ENCODE data around the gene NEDD1. TPM values are rescaled to one million over a fixed set of nuclear protein-coding genes. Genes with fewer than 3 reads are reported as not detected.

Gene NEDD1
- total RNA-seq, 1 experiment from 2014 or later, result 42.7 TPM

GRCh38 chr12:96982671-96983070 lies 75.6 kb downstream of the NEDD1 start:
- H3K27me3 ChIP-seq (replicated peaks; ENCODE audit: insufficient read depth, low read depth, low read length, poor library complexity), result peaks cover 13% of the 10 kb centered on the region
- H3K9me3 ChIP-seq (ENCODE audit: low read depth, low read length, poor library complexity, severe bottlenecking), result no peaks in the 10 kb centered on the region
- no peaks in the 10 kb centered on the region for H3K4me1 ChIP-seq (ENCODE audit: insufficient read depth, low read length, poor library complexity, severe bottlenecking)
- POLR2A ChIA-PET (ENCODE audit: low non-redundant PET), result no interaction called here
- CTCF ChIA-PET, result no interaction called here
- no TSS peak for BruUV-seq (replicated peaks)
- H3K27ac ChIP-seq (ENCODE audit: low read depth, low read length, poor library complexity, severe bottlenecking), result no peak overlapping the region
- H3K4me3 ChIP-seq (ENCODE audit: low read depth, low read length, poor library complexity, severe bottlenecking), result no peak overlapping the region
- TF ChIP-seq CTCF (conservative IDR thresholded peaks at IDR 0.05; ENCODE audit: low read depth, low read length), result no peak
- no peaks in the 10 kb centered on the region for H3K36me3 ChIP-seq (ENCODE audit: insufficient read depth, low read length, poor library complexity, severe bottlenecking)
- intact Hi-C loops (cut with micrococcal nuclease; ENCODE audit: unreplicated experiment), result no loop called here
- no peak for DNase-seq (ENCODE audit: low spot score)

- H3K9me3 ChIP-seq (ENCODE audit: low read depth, low read length, poor library complexity, severe bottlenecking), result no peaks in the 10 kb centered on the region
- H3K27ac ChIP-seq (ENCODE audit: low read depth, low read length, poor library complexity, severe bottlenecking), result no peak overlapping the region
- TF ChIP-seq EZH2 (IDR thresholded peaks at IDR 0.05; ENCODE audit: borderline replicate concordance, low read depth, low read length, poor library complexity, severe bottlenecking), result no peak
- TF ChIP-seq CTCF (conservative IDR thresholded peaks at IDR 0.05; ENCODE audit: low read depth, low read length), result peak; percentile 75
- H3K27me3 ChIP-seq (replicated peaks; ENCODE audit: insufficient read depth, low read depth, low read length, poor library complexity), result peaks cover 43% of the 10 kb centered on the region
- ChIA-PET CTCF (no interaction called here), POLR2A (ENCODE audit: low non-redundant PET) (interaction anchor here (0.7 kb wide), 1 partner anchor 925 kb away, joined by 3 read pairs; no protein-coding TSS in a partner anchor)
- no peaks in the 10 kb centered on the region for H3K4me1 ChIP-seq (ENCODE audit: insufficient read depth, low read length, poor library complexity, severe bottlenecking)
- H3K4me3 ChIP-seq (ENCODE audit: low read depth, low read length, poor library complexity, severe bottlenecking), result peak overlapping the region; percentile 37
- intact Hi-C loops (cut with micrococcal nuclease; ENCODE audit: unreplicated experiment), result loop anchor here (2.0 to 5.0 kb wide), 5 partner anchors 323 to 1411 kb away; no protein-coding TSS in a partner anchor
- no TSS peak for BruUV-seq (replicated peaks)
- peak; percentile 15 for DNase-seq (ENCODE audit: low spot score)
- no peaks in the 10 kb centered on the region for H3K36me3 ChIP-seq (ENCODE audit: insufficient read depth, low read length, poor library complexity, severe bottlenecking)
Observed at GRCh38 chr12:96985515-96986362, 78.7 kb downstream of the NEDD1 start.

GRCh38 chr12:96986883-96987523 lies 79.9 kb downstream of the NEDD1 start:
- intact Hi-C loops (cut with micrococcal nuclease; ENCODE audit: unreplicated experiment), result loop anchor here (2.0 to 5.0 kb wide), 4 partner anchors 322 to 1410 kb away; no protein-coding TSS in a partner anchor
- CTCF ChIA-PET, result interaction anchor here (0.6 to 0.7 kb wide), 3 partner anchors 17 to 1294 kb away, joined by 4 to 9 read pairs (median 5); no protein-coding TSS in a partner anchor
- Histone ChIP-seq H3K27me3 (replicated peaks; ENCODE audit: insufficient read depth, low read depth, low read length, poor library complexity) (peaks cover 56% of the 10 kb centered on the region), H3K27ac (ENCODE audit: low read depth, low read length, poor library complexity, severe bottlenecking) (no peak overlapping the region), H3K9me3 (ENCODE audit: low read depth, low read length, poor library complexity, severe bottlenecking) (no peaks in the 10 kb centered on the region), H3K36me3 (ENCODE audit: insufficient read depth, low read length, poor library complexity, severe bottlenecking) (no peaks in the 10 kb centered on the region), H3K4me3 (ENCODE audit: low read depth, low read length, poor library complexity, severe bottlenecking) (no peak overlapping the region), H3K4me1 (ENCODE audit: insufficient read depth, low read length, poor library complexity, severe bottlenecking) (no peaks in the 10 kb centered on the region)
- POLR2A ChIA-PET (ENCODE audit: low non-redundant PET), result interaction anchor here (0.7 kb wide), 1 partner anchor 927 kb away, joined by 3 read pairs; no protein-coding TSS in a partner anchor
- DNase-seq (ENCODE audit: low spot score), result peak; percentile 65
- peak; percentile 68 for TF ChIP-seq CTCF (conservative IDR thresholded peaks at IDR 0.05; ENCODE audit: low read depth, low read length)
- no peak for TF ChIP-seq EZH2 (IDR thresholded peaks at IDR 0.05; ENCODE audit: borderline replicate concordance, low read depth, low read length, poor library complexity, severe bottlenecking)
- no TSS peak for BruUV-seq (replicated peaks)

Measured in A673 (cell line).